Measurements from ENCODE around the gene ST7. TPM values are rescaled to one million over a fixed set of nuclear protein-coding genes. Genes with fewer than 3 reads are reported as not detected.
"Not testable (repeated sequence)": the region's sequence is repeated elsewhere in the genome, so short reads cannot be mapped to it uniquely, and the experiment has no call there.

Gene ST7
- total RNA-seq, 3 donors from 2014 or later (not counting 1 experiment from before 2014, with no cell fraction given): 9.8 to 15.7 (median 12.9) TPM

DNA sequence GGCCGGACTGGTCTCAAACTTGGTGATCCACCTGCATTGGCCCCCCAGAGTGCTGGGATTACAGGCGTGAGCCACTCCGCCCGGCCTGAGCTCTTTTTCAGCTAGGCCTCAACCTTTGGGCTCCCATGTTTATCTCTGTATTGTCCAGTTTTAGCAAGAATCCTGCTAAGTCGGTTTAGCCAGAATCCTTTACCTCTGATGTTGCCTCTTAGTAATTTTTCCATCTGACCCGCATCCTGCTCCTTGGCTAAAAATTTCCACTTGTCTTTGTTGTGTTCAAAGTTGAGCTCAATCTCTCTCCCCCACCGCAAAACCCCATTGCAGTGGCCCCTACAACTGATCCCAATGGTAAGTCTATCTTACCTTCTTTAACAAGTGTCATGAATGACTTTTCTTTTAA, 20.7 kb upstream of the ST7 start:
- H3K27me3 Mint-ChIP-seq (ENCODE audit: low read depth in 2 of 2): peaks cover 0 to 6% of the 10 kb centered on the region in 2 donors
- H3K4me3 ChIP-seq (ENCODE audit: low read length): no peak overlapping the region
- H3K36me3 ChIP-seq (ENCODE audit: control insufficient read depth, insufficient read depth, low read length): no peaks in the 10 kb centered on the region
- no peaks in the 10 kb centered on the region for H3K27me3 ChIP-seq (ENCODE audit: control insufficient read depth, insufficient read depth, low read length)
- 94% methylated on average over 7 of the region's 7 CpGs for WGBS (ENCODE audit: insufficient coverage)
- no peaks in the 10 kb centered on the region for H3K9me3 ChIP-seq (ENCODE audit: control insufficient read depth, insufficient read depth, low read length)
- ATAC-seq: no peak
- intact Hi-C loops (cut with micrococcal nuclease): loop anchor here (5.0 kb wide), 1 partner anchor 1220 kb away; no protein-coding TSS in a partner anchor
- peaks cover 0 to 6% of the 10 kb centered on the region in 2 donors for H3K4me1 Mint-ChIP-seq
- H3K27ac ChIP-seq (ENCODE audit: low read length): no peak overlapping the region
- H3K4me1 ChIP-seq (ENCODE audit: control insufficient read depth, insufficient read depth, low read length): peaks cover 3% of the 10 kb centered on the region
- H3K36me3 Mint-ChIP-seq: no peaks in the 10 kb centered on the region
- TF ChIP-seq, protein P1, sequence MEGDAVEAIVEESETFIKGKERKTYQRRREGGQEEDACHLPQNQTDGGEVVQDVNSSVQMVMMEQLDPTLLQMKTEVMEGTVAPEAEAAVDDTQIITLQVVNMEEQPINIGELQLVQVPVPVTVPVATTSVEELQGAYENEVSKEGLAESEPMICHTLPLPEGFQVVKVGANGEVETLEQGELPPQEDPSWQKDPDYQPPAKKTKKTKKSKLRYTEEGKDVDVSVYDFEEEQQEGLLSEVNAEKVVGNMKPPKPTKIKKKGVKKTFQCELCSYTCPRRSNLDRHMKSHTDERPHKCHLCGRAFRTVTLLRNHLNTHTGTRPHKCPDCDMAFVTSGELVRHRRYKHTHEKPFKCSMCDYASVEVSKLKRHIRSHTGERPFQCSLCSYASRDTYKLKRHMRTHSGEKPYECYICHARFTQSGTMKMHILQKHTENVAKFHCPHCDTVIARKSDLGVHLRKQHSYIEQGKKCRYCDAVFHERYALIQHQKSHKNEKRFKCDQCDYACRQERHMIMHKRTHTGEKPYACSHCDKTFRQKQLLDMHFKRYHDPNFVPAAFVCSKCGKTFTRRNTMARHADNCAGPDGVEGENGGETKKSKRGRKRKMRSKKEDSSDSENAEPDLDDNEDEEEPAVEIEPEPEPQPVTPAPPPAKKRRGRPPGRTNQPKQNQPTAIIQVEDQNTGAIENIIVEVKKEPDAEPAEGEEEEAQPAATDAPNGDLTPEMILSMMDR (IDR thresholded peaks at IDR 0.05): no peak
- H3K4me3 Mint-ChIP-seq: no peak overlapping the region
- no peak for DNase-seq
- H3K27ac Mint-ChIP-seq: no peak overlapping the region
- no peaks in the 10 kb centered on the region for H3K9me3 Mint-ChIP-seq

DNA sequence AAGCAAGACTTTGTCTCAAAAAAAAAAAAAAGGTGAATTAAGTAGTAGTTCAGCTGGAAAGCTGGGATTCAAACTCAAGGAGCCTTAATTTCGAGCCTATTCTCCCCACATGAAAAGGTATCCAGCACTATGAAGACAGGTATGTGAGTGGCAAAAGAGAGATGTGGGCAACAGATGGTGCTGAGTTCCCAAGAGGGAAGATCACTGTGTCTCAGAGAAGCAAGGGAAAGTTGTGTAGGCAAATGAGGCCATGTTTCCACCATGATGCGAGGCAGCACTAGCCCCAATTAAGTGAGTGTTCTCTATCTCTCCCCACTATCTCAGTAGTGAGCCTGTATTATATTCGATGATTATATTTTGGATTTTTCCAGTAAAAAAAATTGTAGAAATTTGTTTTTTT, 19.8 kb upstream of the ST7 start:
- Mint-ChIP-seq H3K4me3 (no peak overlapping the region), H3K27me3 (ENCODE audit: low read depth in 2 of 2) (peaks cover 3 to 8% of the 10 kb centered on the region in 2 donors), H3K27ac (no peak overlapping the region), H3K9me3 (no peaks in the 10 kb centered on the region), H3K36me3 (no peaks in the 10 kb centered on the region), H3K4me1 (peaks cover 0 to 6% of the 10 kb centered on the region in 2 donors)
- H3K9me3 ChIP-seq (ENCODE audit: control insufficient read depth, insufficient read depth, low read length): no peaks in the 10 kb centered on the region
- peaks cover 3% of the 10 kb centered on the region for H3K4me1 ChIP-seq (ENCODE audit: control insufficient read depth, insufficient read depth, low read length)
- H3K4me3 ChIP-seq (ENCODE audit: low read length): no peak overlapping the region
- no peaks in the 10 kb centered on the region for H3K36me3 ChIP-seq (ENCODE audit: control insufficient read depth, insufficient read depth, low read length)
- TF ChIP-seq, protein P1 (IDR thresholded peaks at IDR 0.05): no peak
- no peak for ATAC-seq
- intact Hi-C loops (cut with micrococcal nuclease): loop anchor here (5.0 kb wide), 1 partner anchor 1219 kb away; no protein-coding TSS in a partner anchor
- H3K27ac ChIP-seq (ENCODE audit: low read length): no peak overlapping the region
- 100% methylated on average over 1 of the region's 3 CpGs for WGBS (ENCODE audit: insufficient coverage)
- no peaks in the 10 kb centered on the region for H3K27me3 ChIP-seq (ENCODE audit: control insufficient read depth, insufficient read depth, low read length)
- DNase-seq: no peak

- no peak overlapping the region for H3K4me3 ChIP-seq (ENCODE audit: low read length)
- DNase-seq (no peak), ATAC-seq (no peak)
- H3K36me3 ChIP-seq (ENCODE audit: control insufficient read depth, insufficient read depth, low read length): no peaks in the 10 kb centered on the region
- intact Hi-C loops (cut with micrococcal nuclease): loop anchor here (5.0 kb wide), 1 partner anchor 1218 kb away; no protein-coding TSS in a partner anchor
- peaks cover 3% of the 10 kb centered on the region for H3K4me1 ChIP-seq (ENCODE audit: control insufficient read depth, insufficient read depth, low read length)
- WGBS (ENCODE audit: insufficient coverage): 83% methylated on average over 2 of the region's 2 CpGs
- peaks cover 2% of the 10 kb centered on the region for H3K27me3 ChIP-seq (ENCODE audit: control insufficient read depth, insufficient read depth, low read length)
- H3K9me3 ChIP-seq (ENCODE audit: control insufficient read depth, insufficient read depth, low read length): no peaks in the 10 kb centered on the region
- Mint-ChIP-seq H3K27me3 (ENCODE audit: low read depth in 2 of 2) (peaks cover 5 to 10% of the 10 kb centered on the region in 2 donors), H3K9me3 (no peaks in the 10 kb centered on the region), H3K4me1 (peaks cover 0 to 6% of the 10 kb centered on the region in 2 donors), H3K36me3 (no peaks in the 10 kb centered on the region), H3K4me3 (no peak overlapping the region), H3K27ac (no peak overlapping the region)
- TF ChIP-seq, protein P1 (IDR thresholded peaks at IDR 0.05): no peak
- no peak overlapping the region for H3K27ac ChIP-seq (ENCODE audit: low read length)
Observed at GRCh38 chr7:116934580-116934979, 18.7 kb upstream of the ST7 start.

DNA sequence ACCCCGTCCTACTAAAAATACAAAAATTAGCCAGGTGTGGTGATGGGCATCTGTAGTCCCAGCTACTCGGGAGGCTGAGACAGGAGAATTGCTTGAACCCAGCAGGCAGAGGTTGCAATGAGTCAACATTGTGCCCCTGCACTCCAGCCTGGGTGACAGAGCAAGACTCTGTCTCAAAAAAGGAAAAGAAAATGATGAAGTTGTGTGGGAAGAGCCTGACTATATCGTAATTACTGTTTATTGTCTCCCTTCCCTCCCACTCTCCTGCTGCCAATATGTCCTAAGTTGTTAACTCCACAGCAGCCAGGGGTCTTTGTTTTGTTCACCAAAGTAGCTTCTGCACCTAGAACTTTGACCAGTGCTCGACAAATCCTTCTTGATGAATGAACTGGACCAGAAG, 16.5 kb upstream of the ST7 start:
- WGBS (ENCODE audit: insufficient coverage): 77% methylated on average over 3 of the region's 4 CpGs
- H3K27ac Mint-ChIP-seq; DNase-seq; H3K36me3 ChIP-seq (ENCODE audit: control insufficient read depth, insufficient read depth, low read length); intact Hi-C loops (cut with micrococcal nuclease); H3K4me3 ChIP-seq (ENCODE audit: low read length); H3K9me3 ChIP-seq (ENCODE audit: control insufficient read depth, insufficient read depth, low read length); H3K9me3 Mint-ChIP-seq; H3K27me3 Mint-ChIP-seq (ENCODE audit: low read depth in 2 of 2); ATAC-seq; H3K4me1 Mint-ChIP-seq; H3K4me1 ChIP-seq (ENCODE audit: control insufficient read depth, insufficient read depth, low read length); H3K27me3 ChIP-seq (ENCODE audit: control insufficient read depth, insufficient read depth, low read length); H3K4me3 Mint-ChIP-seq; H3K27ac ChIP-seq (ENCODE audit: low read length); H3K36me3 Mint-ChIP-seq: not testable (repeated sequence)

Measured in natural killer cell (primary cell).